Measurements from ENCODE around the gene TMEM168.

Gene TMEM168

DNA sequence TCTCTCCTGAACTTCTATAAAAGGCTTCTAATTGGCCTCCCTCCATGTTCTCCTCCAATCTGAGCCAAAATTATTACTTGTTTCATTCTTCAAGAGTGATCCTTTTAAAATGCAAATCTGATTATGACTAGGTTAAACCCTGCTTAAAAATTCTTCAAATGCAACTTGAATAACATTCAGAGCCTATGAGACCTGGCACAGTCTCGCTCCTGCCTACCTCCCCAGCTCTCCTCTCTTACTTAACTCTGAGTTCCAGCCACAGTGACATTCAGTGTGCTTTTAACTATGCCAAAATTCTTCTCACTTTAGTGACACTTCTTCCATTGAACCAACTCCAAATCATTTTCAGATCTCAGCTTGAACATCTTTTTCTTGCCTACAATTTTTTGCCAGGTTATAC lies 68.8 kb downstream of the TMEM168 start:
- H3K36me3 Mint-ChIP-seq (ENCODE audit: low read depth) = no peaks in the 10 kb centered on the region
- peaks cover 11% of the 10 kb centered on the region for H3K27me3 Mint-ChIP-seq
- no peaks in the 10 kb centered on the region for H3K4me1 Mint-ChIP-seq
- no peak overlapping the region for H3K27ac Mint-ChIP-seq
- ATAC-seq = no peak
- H3K9me3 Mint-ChIP-seq = peaks cover 3% of the 10 kb centered on the region
- no peak overlapping the region for H3K4me3 Mint-ChIP-seq
- no peak for DNase-seq

GRCh38 chr7:112715525-112715924 lies 74.7 kb downstream of the TMEM168 start:
- ATAC-seq = no peak

GRCh38 chr7:112714917-112715316 lies 75.3 kb downstream of the TMEM168 start:
- no peak for ATAC-seq
- Mint-ChIP-seq H3K4me1 (no peaks in the 10 kb centered on the region), H3K27ac (no peak overlapping the region), H3K4me3 (no peak overlapping the region), H3K9me3 (peaks cover 3% of the 10 kb centered on the region), H3K27me3 (peaks cover 2% of the 10 kb centered on the region), H3K36me3 (ENCODE audit: low read depth) (no peaks in the 10 kb centered on the region)
- no peak for DNase-seq

More at GRCh38 chr7:112715525-112715924, 74.7 kb downstream of the TMEM168 start:
- H3K36me3 Mint-ChIP-seq (ENCODE audit: low read depth) = no peaks in the 10 kb centered on the region
- no peak for DNase-seq
- H3K4me1 Mint-ChIP-seq = no peaks in the 10 kb centered on the region
- H3K27ac Mint-ChIP-seq = no peak overlapping the region
- H3K9me3 Mint-ChIP-seq = peaks cover 3% of the 10 kb centered on the region
- H3K4me3 Mint-ChIP-seq = no peak overlapping the region
- H3K27me3 Mint-ChIP-seq = peaks cover 2% of the 10 kb centered on the region
